HG03439 (cell line): ENCODE results near the gene BICRA.
"Not testable (repeated sequence)": the region's sequence is repeated elsewhere in the genome, so short reads cannot be mapped to it uniquely, and the experiment has no call there.

ENCODE experiments used
- ATAC-seq: cut with Tn5 transposase; IDR thresholded peaks from one replicate; pipeline ENCODE4 v1.9.1; 2021; ENCODE audit warnings: mild to moderate bottlenecking, moderate library complexity; ENCODE audit not compliant: unreplicated experiment

BICRA gene

DNA sequence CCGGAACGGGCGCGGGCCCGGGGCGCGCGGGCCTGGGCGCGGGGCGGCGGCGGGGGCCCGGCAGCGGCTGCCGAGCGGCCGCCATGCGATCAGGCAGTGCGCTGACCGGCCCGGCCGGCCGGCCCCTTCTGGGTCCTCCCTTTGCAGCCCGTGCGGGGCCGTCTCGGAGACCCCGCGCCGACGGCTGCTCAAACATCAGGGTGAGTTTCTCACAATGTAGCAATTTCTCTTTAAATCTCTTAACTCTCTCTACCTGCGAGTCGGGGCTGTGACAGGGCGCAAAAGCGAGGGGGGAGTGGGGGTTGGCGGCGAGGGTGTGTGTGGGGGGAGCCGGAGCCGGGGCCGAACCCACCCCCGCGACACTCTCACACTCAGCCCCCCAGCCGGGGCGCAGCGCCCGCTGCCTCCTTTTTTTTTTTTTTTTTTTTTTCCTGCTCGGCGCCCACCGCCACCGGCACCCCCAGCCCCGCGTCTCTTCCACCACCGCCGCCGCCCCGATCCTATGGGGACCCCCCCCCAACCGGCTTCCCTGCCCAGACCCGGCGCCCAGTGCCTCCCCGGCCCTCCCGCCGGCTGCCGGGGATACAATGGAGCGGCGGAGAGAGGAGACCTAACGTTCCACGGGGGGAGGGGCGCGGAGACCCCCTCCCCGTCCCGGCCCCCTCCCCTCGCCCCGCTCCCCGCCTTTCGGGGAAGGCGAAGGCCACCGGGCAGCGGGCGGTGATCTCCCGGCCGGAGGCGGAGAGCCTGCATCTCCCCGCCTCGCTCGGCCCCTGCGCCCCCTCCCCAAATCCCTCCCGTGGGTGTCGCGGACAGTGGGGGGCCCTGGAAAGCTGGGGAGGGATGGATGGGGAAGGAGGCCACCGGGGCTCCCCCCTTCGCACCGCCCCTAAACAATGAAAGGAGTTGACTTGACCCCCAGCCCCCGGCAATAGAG, at the start of gene BICRA:
TSS of gene BICRA (plus strand) at position 166 of the 937 bp plus-strand sequence. CDS start 64,441 bp downstream, outside the sequence.
- ATAC-seq = peak; percentile 42

- ATAC-seq = no peak
These were observed 47.9 kb upstream of the BICRA start for GRCh38 chr19:47560999-47561398.

DNA sequence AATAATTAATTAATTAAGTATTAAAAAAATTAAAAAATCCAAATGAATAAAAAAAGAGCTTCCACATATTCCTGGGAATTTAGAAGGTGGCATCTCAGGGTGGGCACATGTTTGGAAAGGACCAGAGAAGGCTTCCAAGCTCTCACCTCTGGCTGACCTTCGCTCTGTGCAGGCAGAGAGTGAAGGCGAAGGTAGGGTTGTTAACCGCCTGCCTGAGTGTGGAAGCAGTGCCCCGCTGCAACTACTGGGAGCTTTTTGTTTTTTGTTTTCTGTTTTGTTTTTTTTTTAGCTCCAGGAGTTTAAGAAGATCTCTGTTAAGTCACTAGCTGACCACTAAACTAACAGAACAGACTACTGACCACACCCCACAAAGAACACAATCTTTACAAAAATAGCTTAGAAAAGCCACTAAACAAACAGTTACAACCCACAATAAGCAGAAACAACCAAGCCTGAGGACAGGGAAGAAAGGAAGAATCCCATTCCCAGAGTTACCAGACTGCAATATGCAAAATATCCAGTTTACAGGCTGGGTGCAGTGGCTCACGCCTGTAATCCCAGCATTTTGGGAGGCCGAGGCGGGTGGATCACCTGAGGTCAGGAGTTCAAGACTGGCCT, 47.4 kb upstream of the BICRA start:
- no peak for ATAC-seq

- no peak for ATAC-seq
These were observed 44.9 kb upstream of the BICRA start for GRCh38 chr19:47564081-47564480.

DNA sequence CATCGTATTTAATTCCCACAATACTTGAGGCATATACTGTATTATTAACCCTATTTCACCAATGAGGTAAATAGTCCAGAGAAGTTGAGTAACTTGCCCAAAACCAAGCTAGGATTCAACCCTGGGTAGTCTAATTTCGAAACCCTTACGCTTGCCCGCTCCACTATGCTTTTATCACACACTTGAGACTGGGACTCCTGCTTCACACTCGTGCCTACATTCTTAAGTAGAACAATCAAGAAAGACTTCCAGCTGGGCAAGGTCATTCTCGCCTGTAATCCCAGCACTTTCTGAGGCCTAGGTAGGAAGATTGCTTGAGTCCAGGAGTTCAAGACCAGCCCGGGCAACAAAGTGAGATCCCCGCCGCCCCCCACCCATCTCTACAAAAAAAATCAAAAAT, 39.6 kb upstream of the BICRA start:
- no peak for ATAC-seq

DNA sequence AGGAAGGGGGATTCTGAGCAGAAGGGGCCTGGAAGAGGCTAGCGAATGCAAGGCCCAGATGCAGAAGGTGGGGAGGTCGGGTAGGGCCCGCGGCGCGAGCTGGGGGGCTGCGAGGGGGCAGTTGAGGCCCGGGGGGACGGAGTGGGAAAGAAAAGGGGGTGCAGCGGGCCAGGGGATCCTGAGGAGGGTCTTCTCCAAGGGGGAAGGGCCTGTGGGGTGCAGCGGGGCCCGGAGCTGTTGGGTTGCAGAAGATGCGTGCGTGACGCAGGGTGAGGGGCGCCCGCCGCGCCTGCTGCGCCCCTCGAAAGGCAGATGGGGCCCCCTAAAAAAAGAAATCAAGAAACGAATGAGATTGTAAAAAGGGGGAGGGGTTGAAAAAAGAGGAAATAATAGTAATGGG, 36.3 kb upstream of the BICRA start:
- no peak for ATAC-seq

DNA sequence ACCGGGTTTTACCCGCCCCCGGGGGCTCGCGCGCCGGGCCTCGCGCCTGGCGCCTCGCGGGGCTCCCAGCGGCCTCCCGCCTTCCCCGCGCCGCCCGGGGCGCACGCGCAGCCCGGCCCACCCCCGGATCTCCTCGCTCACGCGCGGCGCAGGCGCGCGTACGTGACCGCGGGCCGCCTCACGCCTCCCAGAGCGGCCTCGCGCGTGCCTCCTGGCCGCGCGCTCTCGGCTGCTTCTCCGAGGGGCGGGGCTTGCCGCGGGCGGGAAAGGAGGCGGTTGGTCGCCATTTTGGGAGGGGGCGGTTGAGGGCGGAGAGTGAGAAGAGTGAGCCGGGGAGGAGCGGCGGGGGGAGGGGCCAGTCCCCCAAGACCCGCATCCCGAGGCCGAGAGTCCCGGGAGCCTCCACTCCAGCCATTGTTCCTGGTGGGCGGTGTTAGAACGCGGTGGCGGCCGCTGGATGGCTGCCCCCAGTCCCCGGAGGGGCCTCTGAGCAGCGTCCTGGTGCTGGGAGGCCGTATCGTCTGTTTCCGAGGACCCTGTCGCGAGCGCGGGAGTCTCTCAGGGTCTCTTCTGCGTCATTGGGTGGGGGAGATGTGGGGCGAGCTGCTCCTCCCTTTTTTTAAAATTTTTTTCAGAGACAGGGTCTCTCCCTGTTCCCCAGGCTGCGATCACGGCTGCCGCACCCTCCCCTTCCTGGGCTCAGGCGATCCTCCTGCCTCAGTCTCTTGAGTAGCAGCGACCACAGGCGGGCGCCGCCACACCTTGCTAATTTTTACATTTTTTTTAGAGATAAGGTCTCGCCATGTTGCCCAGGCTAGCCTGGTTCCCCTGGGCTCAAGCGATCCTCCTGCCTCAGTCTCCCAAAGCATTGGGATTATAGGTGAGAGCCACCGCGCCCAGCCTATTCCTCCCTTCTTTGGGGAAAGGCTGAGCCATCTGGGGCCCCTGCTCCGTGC, 35.6 kb upstream of the BICRA start, which contains the start of gene ZNF541:
TSS of gene ZNF541 (minus strand) at position 78 of the 956 bp plus-strand sequence. CDS start 17,292 bp downstream, outside the sequence.
- ATAC-seq = no peak

DNA sequence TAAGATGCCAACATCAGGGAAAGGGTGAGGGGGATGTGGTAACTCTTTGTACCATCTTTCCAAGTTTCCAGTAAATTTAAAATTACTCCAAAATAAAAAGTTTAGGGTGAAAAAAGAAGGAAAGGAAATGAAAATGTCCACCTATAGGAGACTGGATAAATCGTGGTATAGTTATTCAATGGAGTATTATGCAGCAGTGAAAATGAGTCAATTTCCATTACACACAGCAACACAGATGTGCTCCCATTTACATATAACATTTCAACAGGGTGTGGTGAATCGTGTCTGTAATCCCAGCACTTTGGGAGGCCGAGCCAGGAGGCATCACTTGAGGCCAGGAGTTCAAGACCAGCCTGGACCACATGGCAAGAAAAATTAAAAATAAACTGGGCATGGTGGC, 28.5 kb upstream of the BICRA start:
- no peak for ATAC-seq

GRCh38 chr19:47581605-47582319, 27.2 kb upstream of the BICRA start:
- ATAC-seq = no peak

- no peak for ATAC-seq
These were observed 26.5 kb upstream of the BICRA start for GRCh38 chr19:47582320-47582909.

GRCh38 chr19:47583161-47583560, 25.8 kb upstream of the BICRA start:
- not testable (repeated sequence) for ATAC-seq

DNA sequence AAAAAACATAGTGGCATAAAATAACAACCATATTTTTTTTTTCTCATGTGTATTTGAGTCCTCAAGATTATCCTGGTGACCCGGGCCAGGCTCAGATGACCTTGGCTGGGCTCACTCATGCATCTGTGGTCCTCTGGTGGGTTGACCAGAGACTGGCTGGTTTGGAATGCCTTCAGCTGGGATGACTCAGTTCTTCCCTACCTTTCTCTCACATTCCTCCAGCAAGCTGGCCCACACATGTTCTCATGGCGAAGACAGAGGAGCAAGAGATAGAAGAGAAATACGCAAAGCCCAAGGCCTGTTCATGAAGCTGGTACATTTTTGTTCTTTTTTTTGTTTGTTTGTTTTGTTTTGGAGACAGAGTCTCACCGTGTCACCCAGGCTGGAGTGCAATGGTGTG, 21.6 kb upstream of the BICRA start:
- no peak for ATAC-seq

DNA sequence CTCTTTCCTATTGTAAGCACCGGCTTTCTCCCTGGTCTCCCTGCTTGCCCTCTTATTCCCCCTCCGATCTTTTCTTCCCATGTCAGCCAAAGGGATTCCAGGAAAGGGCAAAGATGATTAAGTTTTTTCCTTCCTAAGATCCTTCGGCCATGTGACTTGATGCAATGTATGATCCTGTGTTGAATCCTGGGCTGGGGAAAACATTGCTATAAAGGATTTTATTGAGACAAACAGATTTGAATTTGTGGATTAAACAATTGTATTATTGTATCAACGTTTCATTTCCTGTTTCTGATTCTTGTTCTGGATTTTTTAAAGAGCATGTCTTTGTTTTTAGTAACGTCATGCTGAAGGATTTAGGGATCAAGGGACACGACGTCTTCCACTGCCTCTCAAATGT, 19.1 kb upstream of the BICRA start:
- no peak for ATAC-seq

DNA sequence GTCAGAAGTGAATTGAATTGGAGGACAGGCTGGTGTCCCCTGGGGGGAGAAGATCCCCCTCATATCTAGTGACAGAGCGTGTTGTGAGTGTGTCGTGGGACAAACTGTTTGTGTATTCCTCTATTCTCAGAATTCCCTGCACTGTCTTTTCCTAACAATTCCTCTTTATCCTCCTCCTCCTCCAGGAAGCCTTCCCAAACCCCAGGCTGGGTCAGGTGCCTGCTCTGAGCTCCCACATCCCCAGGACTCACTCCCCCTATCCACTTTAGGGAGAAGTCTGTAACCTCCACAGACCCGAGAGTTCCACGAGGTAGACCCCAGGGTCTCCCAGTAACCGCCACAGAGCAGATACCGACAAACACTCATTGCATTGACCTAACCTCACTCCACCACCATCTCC, 15.1 kb upstream of the BICRA start:
- no peak for ATAC-seq

GRCh38 chr19:47595944-47596343, 13.0 kb upstream of the BICRA start:
- no peak for ATAC-seq

- ATAC-seq = no peak
These were observed 10.3 kb upstream of the BICRA start for GRCh38 chr19:47598407-47599349.

- not testable (repeated sequence) for ATAC-seq
These were observed 9.2 kb upstream of the BICRA start for GRCh38 chr19:47599671-47600245.
